Neural cell (in vitro differentiated cells): ENCODE data around the gene RAB3C. TPM values are rescaled to one million over a fixed set of nuclear protein-coding genes. Genes with fewer than 3 reads are reported as not detected.

Source experiments
- H2AFZ ChIP-seq: fragments of 200-600, 300-800 bp; sonication (generic), shearing (Covaris generic); 2 replicates; pipeline ENCODE4 v1.6.0; 2014; ENCODE audit warnings: low read depth, mild to moderate bottlenecking, antibody characterized with exemption, low read length, moderate library complexity
- H3F3A ChIP-seq: fragments of 200-600 bp; shearing (Covaris generic); 2 replicates; pipeline ENCODE4 v1.6.1; 2016; ENCODE audit warnings: mild to moderate bottlenecking, moderate library complexity, mixed read lengths, antibody characterized with exemption, low read length; ENCODE audit not compliant: insufficient read depth, poor library complexity, severe bottlenecking
- H3K27ac ChIP-seq: fragments of 200-600, 300-800 bp; sonication (generic), shearing (Covaris generic); 2 replicates; pipeline ENCODE4 v1.5.1; 2014; ENCODE audit warnings: mild to moderate bottlenecking, low read length, moderate library complexity
- H3K27me3 ChIP-seq: fragments of 300-800, 200-600 bp; sonication (generic), shearing (Covaris generic); 2 replicates; pipeline ENCODE4 v1.6.0; 2014; ENCODE audit warnings: mild to moderate bottlenecking, low read depth, low read length, moderate library complexity; ENCODE audit not compliant: insufficient read depth
- H3K36me3 ChIP-seq: fragments of 300-800, 200-600 bp; sonication (generic), shearing (Covaris generic); 2 replicates; pipeline ENCODE4 v1.5.1; 2014; ENCODE audit warnings: mild to moderate bottlenecking, antibody characterized with exemption, low read length, moderate library complexity; ENCODE audit not compliant: insufficient read depth
- H3K4me2 ChIP-seq: fragments of 300-800, 200-600 bp; sonication (generic), shearing (Covaris generic); 2 replicates; pipeline ENCODE4 v1.6.0; 2014; ENCODE audit warnings: mild to moderate bottlenecking, low read length
- H3K4me3 ChIP-seq: fragments of 300-800, 200-600 bp; sonication (generic), shearing (Covaris generic); 2 replicates; pipeline ENCODE4 v1.5.1; 2014; ENCODE audit warnings: mild to moderate bottlenecking, low read length, moderate library complexity
- H3K79me2 ChIP-seq: fragments of 200-600 bp; shearing (Covaris generic); replicated peaks from 2 replicates; pipeline ENCODE4 v1.6.0; 2014; ENCODE audit warnings: mild to moderate bottlenecking, low read length, moderate library complexity; ENCODE audit not compliant: insufficient read depth
- H3K9ac ChIP-seq: fragments of 300-800, 200-600 bp; sonication (generic), shearing (Covaris generic); 2 replicates; pipeline ENCODE4 v1.6.1; 2016; ENCODE audit warnings: mild to moderate bottlenecking, low read length, mixed read lengths
- H3K9me2 ChIP-seq: fragments of 200-600 bp; shearing (Covaris generic); 2 replicates; pipeline ENCODE4 v1.6.1; 2016; ENCODE audit warnings: mild to moderate bottlenecking, low read length, mixed read lengths; ENCODE audit not compliant: insufficient read depth
- H3K9me3 ChIP-seq: fragments of 200-600, 300-800 bp; sonication (generic), shearing (Covaris generic); 2 replicates; pipeline ENCODE4 v1.6.1; 2016; ENCODE audit warnings: mild to moderate bottlenecking, mixed run types, low read length, moderate library complexity, mixed read lengths
- H4K20me1 ChIP-seq: fragments of 200-600 bp; shearing (Covaris generic); 2 replicates; pipeline ENCODE4 v1.6.1; 2016; ENCODE audit warnings: mild to moderate bottlenecking, mixed run types; ENCODE audit not compliant: insufficient read depth
- CTCF ChIP-seq: fragments of 450-650 bp; IDR thresholded peaks from 2 replicates; pipeline ENCODE4 v1.5.1; 2014; ENCODE audit warnings: antibody characterized with exemption, mild to moderate bottlenecking, moderate library complexity; ENCODE audit not compliant: poor library complexity, severe bottlenecking
- EP300 ChIP-seq: fragments of 450-650 bp; conservative IDR thresholded peaks from 2 replicates; pipeline ENCODE4 v1.6.1; 2014; ENCODE audit warnings: antibody characterized with exemption, mild to moderate bottlenecking, moderate library complexity; ENCODE audit not compliant: poor library complexity, severe bottlenecking
- EZH2 ChIP-seq: fragments of 200-600, 300-800 bp; shearing (Covaris generic), sonication (generic); IDR thresholded peaks from 2 replicates; pipeline ENCODE4 v1.6.1; 2014; ENCODE audit warnings: antibody characterized with exemption, low read length, borderline replicate concordance, mild to moderate bottlenecking; ENCODE audit not compliant: insufficient read depth, poor library complexity, severe bottlenecking
- MXI1 ChIP-seq: fragments of 450-650 bp; conservative IDR thresholded peaks from 2 replicates; pipeline ENCODE4 v1.6.1; 2014; ENCODE audit warnings: antibody characterized with exemption, mild to moderate bottlenecking; ENCODE audit not compliant: poor library complexity, severe bottlenecking
- POLR2AphosphoS5 ChIP-seq: IDR thresholded peaks from 2 replicates; pipeline ENCODE4 v1.6.1; 2012
- RAD21 ChIP-seq: fragments of 450-650 bp; conservative IDR thresholded peaks from 2 replicates; pipeline ENCODE4 v1.6.1; 2014; ENCODE audit warnings: antibody characterized with exemption, mild to moderate bottlenecking, moderate library complexity
- REST ChIP-seq: IDR thresholded peaks from 2 replicates; pipeline ENCODE4 v1.6.1; 2012; ENCODE audit warnings: borderline replicate concordance
- SMC3 ChIP-seq: fragments of 450-650 bp; conservative IDR thresholded peaks from 2 replicates; pipeline ENCODE4 v1.6.1; 2014; ENCODE audit warnings: antibody characterized with exemption, mild to moderate bottlenecking, moderate library complexity; ENCODE audit not compliant: poor library complexity
- TAF1 ChIP-seq: IDR thresholded peaks from 2 replicates; pipeline ENCODE4 v1.6.1; 2012; ENCODE audit warnings: low read depth
- polyA plus RNA-seq: library from polyadenylated mRNA; depleted of rRNA; stranded (reverse); fragments of >200 nt; gene quantifications from 2 replicates; pipeline ENCODE4 v1.2.3, GENCODE V29; 2014

The RAB3C gene
- polyA plus RNA-seq, 1 donor from 2014 or later, result 94.3 TPM

GRCh38 chr5:58887311-58887710, 304.4 kb downstream of the RAB3C start:
- Histone ChIP-seq H3K9ac (no peak overlapping the region), H3K9me2 (no peaks in the 10 kb centered on the region)
- TF ChIP-seq SMC3, result no peak
- TF ChIP-seq REST, result no peak
- TF ChIP-seq EZH2, result no peak
- no peak for TF ChIP-seq TAF1
- TF ChIP-seq MXI1, result no peak
- no peak for TF ChIP-seq CTCF
- TF ChIP-seq POLR2AphosphoS5, result no peak
- no peak for TF ChIP-seq RAD21
- TF ChIP-seq EP300, result no peak

GRCh38 chr5:58887721-58888409, 305.0 kb downstream of the RAB3C start:
- H3K9me3 ChIP-seq, result peaks cover 6% of the 10 kb centered on the region
- H3F3A ChIP-seq, result no peaks in the 10 kb centered on the region
- H3K36me3 ChIP-seq, result no peaks in the 10 kb centered on the region
- TF ChIP-seq CTCF (no peak), REST (no peak)
- H3K9me2 ChIP-seq, result no peaks in the 10 kb centered on the region
- no peak overlapping the region for H2AFZ ChIP-seq
- no peak overlapping the region for H3K9ac ChIP-seq
- H3K4me3 ChIP-seq, result no peak overlapping the region
- no peaks in the 10 kb centered on the region for H3K27me3 ChIP-seq
- no peaks in the 10 kb centered on the region for H3K79me2 ChIP-seq
- no peak overlapping the region for H3K4me2 ChIP-seq
- H3K27ac ChIP-seq, result no peak overlapping the region
- H4K20me1 ChIP-seq, result no peaks in the 10 kb centered on the region

More at GRCh38 chr5:58887311-58887710, 304.4 kb downstream of the RAB3C start:
- Histone ChIP-seq H3K4me2 (no peak overlapping the region), H3K27ac (no peak overlapping the region), H2AFZ (no peak overlapping the region), H3K27me3 (no peaks in the 10 kb centered on the region), H3K36me3 (no peaks in the 10 kb centered on the region), H3K79me2 (no peaks in the 10 kb centered on the region), H4K20me1 (no peaks in the 10 kb centered on the region), H3F3A (no peaks in the 10 kb centered on the region), H3K4me3 (no peak overlapping the region), H3K9me3 (peaks cover 6% of the 10 kb centered on the region)
